NOMO-1 treated with DMSO at 0.1 percent for 48 hours (cell line): ENCODE measurements around the gene TMEM95.

Experiments
- DNase-seq: peaks from one replicate; lab custom pipeline; 2025; ENCODE audit not compliant: unreplicated experiment; lab: John Stamatoyannopoulos, UW

The TMEM95 gene

GRCh38 chr17:7403977-7404736 is 49.2 kb downstream of the TMEM95 start, which contains the start of gene TMEM256:
Gene TMEM256, minus strand, starts transcription at chr17:7404097. Its CDS starts 13 bp downstream, at chr17:7404084.
- peak; percentile 98 for DNase-seq

- no peak for DNase-seq
Measured at GRCh38 chr17:7404737-7405349, 49.9 kb downstream of the TMEM95 start.

- no peak for DNase-seq
Measured at GRCh38 chr17:7405350-7406234, 50.6 kb downstream of the TMEM95 start.

GRCh38 chr17:7406235-7406825 is 51.4 kb downstream of the TMEM95 start:
- no peak for DNase-seq
